Measurements from ENCODE around the gene CAMK2N2. TPM values are rescaled to one million over a fixed set of nuclear protein-coding genes. Genes with fewer than 3 reads are reported as not detected.

The CAMK2N2 gene
- total RNA-seq, 1 donor from 2014 or later = 0.35 TPM

- no peak for DNase-seq (ENCODE audit: low read depth)
- TF ChIP-seq CTCF (conservative IDR thresholded peaks at IDR 0.05; ENCODE audit: low read depth, low read length) = no peak
- H3K4me3 ChIP-seq (ENCODE audit: low read depth, low read length) = peak overlapping the region; percentile 58
Measured at GRCh38 chr3:184259878-184260723, 1.3 kb downstream of the CAMK2N2 start.

GRCh38 chr3:184259396-184259877 is 1.9 kb downstream of the CAMK2N2 start:
- no peak for TF ChIP-seq CTCF (conservative IDR thresholded peaks at IDR 0.05; ENCODE audit: low read depth, low read length)
- no peak for DNase-seq (ENCODE audit: low read depth)

GRCh38 chr3:184258926-184259325 is 2.4 kb downstream of the CAMK2N2 start:
- TF ChIP-seq CTCF (conservative IDR thresholded peaks at IDR 0.05; ENCODE audit: low read depth, low read length) = no peak
- DNase-seq (ENCODE audit: low read depth) = no peak
- H3K4me3 ChIP-seq (ENCODE audit: low read depth, low read length) = no peak overlapping the region

More at GRCh38 chr3:184259396-184259877, 1.9 kb downstream of the CAMK2N2 start:
- H3K4me3 ChIP-seq (ENCODE audit: low read depth, low read length) = no peak overlapping the region

DNA sequence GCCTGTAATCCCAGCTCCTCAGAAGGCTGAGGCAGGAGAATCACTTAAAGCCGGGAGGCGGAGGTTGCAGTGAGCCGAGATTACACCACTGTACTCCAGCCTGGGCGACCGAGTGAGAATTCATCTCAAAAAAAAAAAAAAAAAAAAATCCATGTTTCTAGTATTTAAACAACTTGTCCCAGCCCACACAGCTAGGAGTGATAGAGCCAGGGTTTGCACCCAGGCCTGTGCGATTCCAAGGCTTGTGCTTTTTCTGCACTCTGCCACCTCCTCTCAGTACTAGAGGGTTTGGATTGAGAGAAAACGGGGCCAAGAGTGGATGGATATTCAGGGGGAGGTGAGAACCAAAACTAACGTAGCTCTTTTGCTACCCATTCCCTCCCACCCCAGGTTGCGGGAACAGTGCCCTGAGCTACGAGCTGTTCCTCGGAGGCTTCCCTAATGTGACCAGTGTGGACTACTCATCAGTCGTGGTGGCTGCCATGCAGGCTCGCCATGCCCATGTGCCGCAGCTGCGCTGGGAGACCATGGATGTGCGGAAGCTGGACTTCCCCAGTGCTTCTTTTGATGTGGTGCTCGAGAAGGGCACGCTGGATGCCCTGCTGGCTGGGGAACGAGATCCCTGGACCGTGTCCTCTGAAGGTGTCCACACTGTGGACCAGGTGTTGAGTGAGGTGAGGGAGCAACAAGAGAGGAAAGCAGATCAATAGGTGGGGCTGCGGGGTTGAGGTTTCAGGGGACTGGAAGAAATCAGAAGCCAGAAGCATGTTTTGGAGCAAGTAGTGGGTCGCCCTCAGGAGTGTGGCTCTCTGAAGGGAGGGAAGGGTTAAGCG is 4.1 kb downstream of the CAMK2N2 start:
- no peak for DNase-seq (ENCODE audit: low read depth)
- TF ChIP-seq CTCF (conservative IDR thresholded peaks at IDR 0.05; ENCODE audit: low read depth, low read length) = no peak
- H3K4me3 ChIP-seq (ENCODE audit: low read depth, low read length) = no peak overlapping the region

GRCh38 chr3:184255291-184256039 is 5.9 kb downstream of the CAMK2N2 start:
- H3K4me3 ChIP-seq (ENCODE audit: low read depth, low read length) = no peak overlapping the region
- no peak for TF ChIP-seq CTCF (conservative IDR thresholded peaks at IDR 0.05; ENCODE audit: low read depth, low read length)
- no peak for DNase-seq (ENCODE audit: low read depth)

DNA sequence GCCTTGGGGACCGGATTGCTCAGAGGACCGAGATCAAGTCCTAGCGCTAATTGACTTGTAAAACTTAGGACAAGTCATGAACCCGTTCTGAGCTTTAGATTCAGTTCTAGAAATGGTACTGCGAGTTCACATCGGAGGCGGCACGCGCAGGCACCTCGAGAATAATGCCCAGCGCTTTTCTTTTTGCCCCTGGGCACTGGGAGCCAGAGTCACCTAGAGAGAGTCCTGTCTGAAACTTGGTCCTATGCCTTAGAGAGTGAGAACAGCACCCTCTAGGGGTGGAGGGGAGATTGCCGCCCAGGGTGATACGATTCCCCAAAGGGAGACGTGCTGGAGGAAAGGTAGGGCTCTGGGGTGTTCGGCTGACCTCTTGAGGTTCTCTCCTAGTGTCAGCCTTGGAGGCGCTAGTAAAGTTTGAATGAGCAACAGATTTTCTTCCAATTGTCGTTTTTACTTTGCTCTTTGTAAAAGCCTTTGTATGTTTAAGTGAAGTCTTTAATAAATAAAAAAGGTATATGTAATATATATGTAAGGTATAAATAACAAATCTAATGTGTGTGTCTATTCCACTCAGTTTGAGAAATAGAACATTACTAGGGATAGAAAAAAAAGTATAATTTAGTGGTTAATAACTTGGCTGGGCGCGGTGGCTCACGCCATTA is 11.1 kb downstream of the CAMK2N2 start:
- TF ChIP-seq CTCF (conservative IDR thresholded peaks at IDR 0.05; ENCODE audit: low read depth, low read length) = peak; percentile 99
- DNase-seq (ENCODE audit: low read depth) = peak; percentile 57
- H3K4me3 ChIP-seq (ENCODE audit: low read depth, low read length) = peak overlapping the region; percentile 88

Measured in epithelial cell of proximal tubule (primary cell).